IMR-90 (cell line): ENCODE measurements around the gene B3GAT2.

Experiments
- FOS ChIP-seq: fragments of 150-350 bp; IDR thresholded peaks from 2 replicates; pipeline ENCODE4 v1.6.1; 2016; ENCODE audit warnings: low read depth, low read length
- POLR2A ChIP-seq: IDR thresholded peaks from 2 replicates; pipeline ENCODE4 v1.6.1; 2012; ENCODE audit warnings: mild to moderate bottlenecking, low read depth, low read length
- RAD21 ChIP-seq: IDR thresholded peaks from 2 replicates; pipeline ENCODE4 v1.6.1; 2012; ENCODE audit warnings: low read length, improper control_type of control experiment
- TF ChIP-seq, protein P1 (sequence below): conservative IDR thresholded peaks from 2 replicates; pipeline ENCODE4 v1.5.1; 2012; ENCODE audit warnings: mild to moderate bottlenecking, low read depth, low read length, improper control_type of control experiment
- TF ChIP-seq, protein P2 (sequence below): fragments of 150-350 bp; IDR thresholded peaks from 2 replicates; pipeline ENCODE4 v1.6.1; 2017; ENCODE audit warnings: mild to moderate bottlenecking, antibody characterized with exemption, low read length, low read depth

DNA sequence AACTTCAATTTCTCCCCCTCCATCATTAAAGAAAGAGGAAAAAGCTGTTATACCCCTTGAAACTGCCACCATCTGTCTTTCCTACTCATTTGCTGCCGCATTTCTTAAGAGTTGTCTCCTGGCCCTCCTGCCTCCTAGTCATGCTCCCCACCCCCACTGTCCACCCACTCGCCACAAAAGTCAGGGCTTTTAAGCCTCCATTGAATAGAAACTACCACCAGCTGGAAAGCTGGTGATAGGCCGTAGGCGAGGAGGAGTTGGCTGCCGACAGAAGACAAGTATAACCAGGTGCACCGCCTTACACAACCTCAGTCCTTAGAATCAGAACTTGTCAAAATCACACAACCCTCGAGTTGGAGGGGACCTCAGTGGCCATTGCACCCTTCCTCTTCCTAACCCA lies 67.6 kb downstream of the B3GAT2 start:
- TF ChIP-seq, protein P1, sequence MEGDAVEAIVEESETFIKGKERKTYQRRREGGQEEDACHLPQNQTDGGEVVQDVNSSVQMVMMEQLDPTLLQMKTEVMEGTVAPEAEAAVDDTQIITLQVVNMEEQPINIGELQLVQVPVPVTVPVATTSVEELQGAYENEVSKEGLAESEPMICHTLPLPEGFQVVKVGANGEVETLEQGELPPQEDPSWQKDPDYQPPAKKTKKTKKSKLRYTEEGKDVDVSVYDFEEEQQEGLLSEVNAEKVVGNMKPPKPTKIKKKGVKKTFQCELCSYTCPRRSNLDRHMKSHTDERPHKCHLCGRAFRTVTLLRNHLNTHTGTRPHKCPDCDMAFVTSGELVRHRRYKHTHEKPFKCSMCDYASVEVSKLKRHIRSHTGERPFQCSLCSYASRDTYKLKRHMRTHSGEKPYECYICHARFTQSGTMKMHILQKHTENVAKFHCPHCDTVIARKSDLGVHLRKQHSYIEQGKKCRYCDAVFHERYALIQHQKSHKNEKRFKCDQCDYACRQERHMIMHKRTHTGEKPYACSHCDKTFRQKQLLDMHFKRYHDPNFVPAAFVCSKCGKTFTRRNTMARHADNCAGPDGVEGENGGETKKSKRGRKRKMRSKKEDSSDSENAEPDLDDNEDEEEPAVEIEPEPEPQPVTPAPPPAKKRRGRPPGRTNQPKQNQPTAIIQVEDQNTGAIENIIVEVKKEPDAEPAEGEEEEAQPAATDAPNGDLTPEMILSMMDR, result no peak
- TF ChIP-seq, protein P2, sequence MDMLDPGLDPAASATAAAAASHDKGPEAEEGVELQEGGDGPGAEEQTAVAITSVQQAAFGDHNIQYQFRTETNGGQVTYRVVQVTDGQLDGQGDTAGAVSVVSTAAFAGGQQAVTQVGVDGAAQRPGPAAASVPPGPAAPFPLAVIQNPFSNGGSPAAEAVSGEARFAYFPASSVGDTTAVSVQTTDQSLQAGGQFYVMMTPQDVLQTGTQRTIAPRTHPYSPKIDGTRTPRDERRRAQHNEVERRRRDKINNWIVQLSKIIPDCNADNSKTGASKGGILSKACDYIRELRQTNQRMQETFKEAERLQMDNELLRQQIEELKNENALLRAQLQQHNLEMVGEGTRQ, result no peak
- TF ChIP-seq POLR2A, result no peak
- TF ChIP-seq FOS, result no peak
- no peak for TF ChIP-seq RAD21
